SK-N-MC (cell line): Measurements from ENCODE around the gene FANCI.

Experiments
- DNase-seq: peaks from one replicate; pipeline ENCODE4 v3.0.0-alpha.2; 2011; ENCODE audit warnings: low read depth, low spot score
- H3K27ac ChIP-seq: fragments of 200-600 bp; sonication (generic); 2 replicates; pipeline ENCODE4 v1.5.1; 2016; ENCODE audit warnings: mixed run types
- H3K36me3 ChIP-seq: fragments of 200-600 bp; sonication (generic); 2 replicates; pipeline ENCODE4 v1.6.1; 2017; ENCODE audit warnings: antibody characterized with exemption, low read length, mixed read lengths; ENCODE audit not compliant: insufficient read depth
- H3K4me3 ChIP-seq: fragments of 200-600 bp; sonication (generic); 2 replicates; pipeline ENCODE4 v1.5.1; 2016
- H3K9ac ChIP-seq: fragments of 200-600 bp; sonication (generic); 2 replicates; pipeline ENCODE4 v1.8.0; 2017; ENCODE audit warnings: mixed run types, mixed read lengths; ENCODE audit not compliant: insufficient read length
- H3K9me3 ChIP-seq: fragments of 200-600 bp; sonication (generic); 2 replicates; pipeline ENCODE4 v1.6.1; 2017; ENCODE audit warnings: low read depth, mild to moderate bottlenecking, antibody characterized with exemption, low read length, moderate library complexity, mixed read lengths
- EZH2 ChIP-seq: fragments of 200-600 bp; sonication (generic); IDR thresholded peaks from one replicate; pipeline ENCODE4 v1.6.1; 2017; ENCODE audit warnings: antibody characterized with exemption
- FOXP2 ChIP-seq: optimal IDR thresholded peaks from 2 replicates; pipeline ENCODE3; 2011; ENCODE audit warnings: mild to moderate bottlenecking, moderate library complexity; ENCODE audit not compliant: insufficient read depth; ENCODE audit errors: extremely low read length, control extremely low read depth
- POLR2AphosphoS5 ChIP-seq: IDR thresholded peaks from 2 replicates; pipeline ENCODE4 v1.6.1; 2012; ENCODE audit warnings: mild to moderate bottlenecking, low read depth, low read length, borderline replicate concordance

The FANCI gene

GRCh38 chr15:89243691-89244573 lies at the start of gene FANCI:
TSS of gene FANCI (plus strand) at chr15:89243979. CDS start at chr15:89247648, 3,669 bp downstream.
- H3K27ac ChIP-seq, result peak within 1 kb of the TSS; percentile 10; the same call in 1 of the 2 replicates
- H3K4me3 ChIP-seq, result peak within 1 kb of the TSS; percentile 82

GRCh38 chr15:89194608-89195007 lies 49.2 kb upstream of the FANCI start:
- DNase-seq, result no peak
- Histone ChIP-seq H3K9me3 (no peaks in the 10 kb centered on the region), H3K27ac (no peak overlapping the region), H3K36me3 (peaks cover 8% of the 10 kb centered on the region; the same call in 1 of the 2 replicates), H3K9ac (no peak overlapping the region), H3K4me3 (no peak overlapping the region)
- TF ChIP-seq FOXP2, result no peak
- TF ChIP-seq EZH2, result no peak
- TF ChIP-seq POLR2AphosphoS5, result no peak

More at GRCh38 chr15:89243691-89244573, at the start of gene FANCI:
- Histone ChIP-seq H3K9ac (peak within 1 kb of the TSS; percentile 76), H3K36me3 (peaks cover 29% of the 10 kb centered on the region), H3K9me3 (no peaks in the 10 kb centered on the region)
- TF ChIP-seq EZH2, result no peak
- peak; percentile 85; the same call in 1 of the 2 replicates for TF ChIP-seq POLR2AphosphoS5
- peak; percentile 72 for DNase-seq

DNA sequence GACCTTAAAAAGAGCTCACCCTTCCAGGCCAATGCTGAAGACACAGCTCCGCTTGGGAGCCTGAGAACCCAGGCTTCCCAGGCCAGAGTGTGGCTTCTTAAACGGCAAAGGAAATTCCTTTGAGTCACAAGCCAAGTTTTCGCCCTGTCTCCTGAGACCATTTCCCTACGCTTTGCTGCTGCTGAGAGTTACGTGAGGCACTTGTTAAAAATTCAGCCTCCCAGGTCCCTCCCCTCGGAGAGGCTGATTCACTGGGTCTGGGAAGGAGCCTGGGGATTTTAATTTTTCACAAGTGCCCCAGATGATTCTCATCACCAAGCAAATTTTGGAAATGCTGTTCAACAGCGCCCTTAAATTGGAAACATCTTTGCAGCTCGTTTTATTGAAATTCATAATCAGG lies 47.9 kb upstream of the FANCI start:
- Histone ChIP-seq H3K4me3 (peak overlapping the region; percentile 21; the same call in 1 of the 2 replicates), H3K36me3 (peaks cover 8% of the 10 kb centered on the region; the same call in 1 of the 2 replicates), H3K27ac (peak overlapping the region; percentile 68), H3K9me3 (no peaks in the 10 kb centered on the region), H3K9ac (peak overlapping the region; percentile 25)
- TF ChIP-seq EZH2 (no peak), POLR2AphosphoS5 (no peak), FOXP2 (no peak)
- no peak for DNase-seq

- Histone ChIP-seq H3K27ac (peak overlapping the region; percentile 68), H3K36me3 (peaks cover 8% of the 10 kb centered on the region; the same call in 1 of the 2 replicates), H3K9me3 (no peaks in the 10 kb centered on the region), H3K9ac (peak overlapping the region; percentile 25), H3K4me3 (peak overlapping the region; percentile 21; the same call in 1 of the 2 replicates)
- DNase-seq, result no peak
- TF ChIP-seq FOXP2 (no peak), EZH2 (no peak), POLR2AphosphoS5 (no peak)
Measured at GRCh38 chr15:89196241-89196640, 47.5 kb upstream of the FANCI start.

GRCh38 chr15:89196994-89197393 lies 46.8 kb upstream of the FANCI start:
- TF ChIP-seq FOXP2 (no peak), EZH2 (no peak)
- H3K4me3 ChIP-seq, result no peak overlapping the region
- H3K27ac ChIP-seq, result peak overlapping the region; percentile 68
- H3K36me3 ChIP-seq, result peaks cover 8% of the 10 kb centered on the region; the same call in 1 of the 2 replicates
- H3K9me3 ChIP-seq, result no peaks in the 10 kb centered on the region
- no peak overlapping the region for H3K9ac ChIP-seq
- DNase-seq, result no peak

GRCh38 chr15:89197503-89197971 lies 46.2 kb upstream of the FANCI start:
- no peak for DNase-seq
- peak overlapping the region; percentile 45; the same call in 1 of the 2 replicates for H3K27ac ChIP-seq
- no peak overlapping the region for H3K4me3 ChIP-seq
- no peaks in the 10 kb centered on the region for H3K9me3 ChIP-seq
- H3K36me3 ChIP-seq, result peaks cover 8% of the 10 kb centered on the region; the same call in 1 of the 2 replicates
- TF ChIP-seq POLR2AphosphoS5 (no peak), FOXP2 (no peak), EZH2 (no peak)
- no peak overlapping the region for H3K9ac ChIP-seq

- H3K36me3 ChIP-seq, result 0 out of 2 replicates have a peak, but pooled peaks cover 2% of the 10 kb centered on the region
- peak overlapping the region; percentile 52; the same call in 1 of the 2 replicates for H3K27ac ChIP-seq
- H3K4me3 ChIP-seq, result no peak overlapping the region
Measured at GRCh38 chr15:89198196-89198595, 45.6 kb upstream of the FANCI start.

DNA sequence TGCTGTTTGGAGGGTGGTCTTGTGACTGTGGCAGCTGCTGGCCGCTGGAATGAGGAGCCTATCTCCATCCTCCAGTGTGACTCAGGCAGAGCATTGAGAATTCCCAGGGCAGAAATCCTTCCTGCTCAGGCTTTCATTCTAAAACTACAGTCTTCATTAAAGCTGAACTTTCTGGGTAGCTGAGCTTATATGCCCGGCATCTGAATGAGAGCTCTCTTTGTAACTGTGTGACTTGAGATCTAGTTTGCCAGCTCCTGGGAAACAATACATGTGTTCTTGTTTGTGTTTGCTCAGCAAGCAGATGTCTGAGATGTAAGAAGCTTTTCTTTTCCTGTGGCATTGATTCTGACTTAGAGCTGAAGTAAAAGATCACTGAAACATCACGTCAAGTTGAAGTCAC lies 44.8 kb upstream of the FANCI start:
- Histone ChIP-seq H3K36me3 (no peaks in the 10 kb centered on the region), H3K4me3 (no peak overlapping the region)
- TF ChIP-seq FOXP2, result no peak
- no peak for TF ChIP-seq EZH2

More at GRCh38 chr15:89198196-89198595, 45.6 kb upstream of the FANCI start:
- no peak for TF ChIP-seq POLR2AphosphoS5
- no peak for TF ChIP-seq EZH2
- no peak for TF ChIP-seq FOXP2
- DNase-seq, result no peak
- no peak overlapping the region for H3K9ac ChIP-seq
- no peaks in the 10 kb centered on the region for H3K9me3 ChIP-seq

More for the DNA sequence above, 44.8 kb upstream of the FANCI start:
- DNase-seq, result no peak
- Histone ChIP-seq H3K9me3 (no peaks in the 10 kb centered on the region), H3K9ac (no peak overlapping the region), H3K27ac (peak overlapping the region; percentile 44)
